Measurements from ENCODE around the gene FA2H. TPM values are rescaled to one million over a fixed set of nuclear protein-coding genes. Genes with fewer than 3 reads are reported as not detected.

FA2H gene
- polyA plus RNA-seq, 2 of the 4 experiments (the other 2 are of a cell fraction) = 5.6 to 7.1 TPM

DNA sequence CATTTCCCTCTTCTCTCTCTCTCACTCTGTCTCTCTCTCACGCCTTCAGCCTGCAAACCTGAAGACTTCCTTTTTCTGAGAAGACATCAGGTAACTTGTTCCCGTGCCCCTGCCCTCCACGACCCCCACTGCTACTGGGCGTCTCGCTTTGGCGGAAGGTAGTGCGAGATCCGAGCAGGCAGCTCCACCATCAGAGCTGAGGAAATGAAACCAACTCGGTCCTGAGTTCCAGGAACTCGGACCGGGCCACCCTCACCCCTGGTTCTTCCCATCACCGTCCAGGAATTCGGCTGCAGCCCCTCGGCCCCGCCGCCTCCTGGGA, 74.5 kb downstream of the FA2H start:
- peak overlapping the region; percentile 78 for H3K4me2 ChIP-seq
- ATAC-seq = peak; percentile 52 to 58
- H3K9me3 ChIP-seq = no peaks in the 10 kb centered on the region
- H3K27ac ChIP-seq = peak overlapping the region; percentile 92 to 93
- 2% methylated on average over 16 of the region's 16 CpGs for WGBS (ENCODE audit: missing lambda C conversion rate)
- peaks cover 28% of the 10 kb centered on the region for H3K4me1 ChIP-seq
- TF ChIP-seq, protein P1, sequence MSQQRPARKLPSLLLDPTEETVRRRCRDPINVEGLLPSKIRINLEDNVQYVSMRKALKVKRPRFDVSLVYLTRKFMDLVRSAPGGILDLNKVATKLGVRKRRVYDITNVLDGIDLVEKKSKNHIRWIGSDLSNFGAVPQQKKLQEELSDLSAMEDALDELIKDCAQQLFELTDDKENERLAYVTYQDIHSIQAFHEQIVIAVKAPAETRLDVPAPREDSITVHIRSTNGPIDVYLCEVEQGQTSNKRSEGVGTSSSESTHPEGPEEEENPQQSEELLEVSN (IDR thresholded peaks at IDR 0.05; ENCODE audit: borderline replicate concordance, low read depth) = no peak
- TF ChIP-seq RNF2 (IDR thresholded peaks at IDR 0.05; ENCODE audit: borderline replicate concordance, low read depth) (no peak), EHMT2 (IDR thresholded peaks at IDR 0.05; ENCODE audit: low read depth) (no peak), PHF8 (IDR thresholded peaks at IDR 0.05; ENCODE audit: borderline replicate concordance, low read depth) (no peak), NR3C1 (IDR thresholded peaks at IDR 0.05) (no peak), MAZ (IDR thresholded peaks at IDR 0.05; ENCODE audit: borderline replicate concordance, low read depth, low read length) (no peak), JUNB (IDR thresholded peaks at IDR 0.05) (no peak), HEYL (CRISPR knock-in tag; IDR thresholded peaks at IDR 0.05) (no peak), RCOR1 (IDR thresholded peaks at IDR 0.05; ENCODE audit: low read depth, low read length) (no peak), GATA3 (IDR thresholded peaks at IDR 0.05; ENCODE audit: borderline replicate concordance) (no peak)
- peak overlapping the region; percentile 77 for H3K4me3 ChIP-seq
- POLR2A ChIA-PET = interaction anchor here (1.1 to 1.6 kb wide), 4 partner anchors 13 to 93 kb away, joined by 3 read pairs; partner anchors contain the start of gene GLG1
- CTCF ChIA-PET = interaction anchor here (1.4 to 8.6 kb wide), 5 partner anchors 13 to 163 kb away, joined by 3 to 70 read pairs (median 9); no protein-coding TSS in a partner anchor
- peak; percentile 21 to 71 for DNase-seq (ENCODE audit: low read depth in 1 of 2, low spot score in 1 of 2)
- FAIRE-seq = no peak

DNA sequence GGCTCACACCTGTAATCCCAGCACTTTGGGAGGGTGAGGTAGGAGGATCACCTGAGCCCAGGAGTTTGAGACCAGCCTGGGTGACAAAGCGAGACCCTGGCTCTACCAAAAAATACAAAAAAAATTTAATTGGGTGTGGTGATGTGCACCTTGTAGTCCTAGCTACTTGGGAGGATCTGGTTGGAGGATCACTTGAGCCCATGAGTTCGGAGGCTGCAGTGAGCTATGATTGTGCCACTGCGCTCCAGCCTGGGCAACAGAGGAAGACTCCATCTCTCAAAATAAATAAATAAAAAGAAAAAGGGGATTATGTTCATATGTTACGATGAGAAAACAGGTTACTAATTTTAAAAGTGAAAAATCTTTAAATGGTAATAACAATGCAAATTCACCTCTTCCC, 75.0 kb downstream of the FA2H start:
- Histone ChIP-seq H3K4me3 (peak overlapping the region; percentile 77), H3K27ac (peak overlapping the region; percentile 92 to 93), H3K4me2 (peak overlapping the region; percentile 78), H3K4me1 (peaks cover 28% of the 10 kb centered on the region), H3K9me3 (no peaks in the 10 kb centered on the region)
- WGBS (ENCODE audit: missing lambda C conversion rate) = 49% methylated on average over 4 of the region's 4 CpGs
- TF ChIP-seq ZC3H11A (IDR thresholded peaks at IDR 0.05) = no peak
- TF ChIP-seq EP300 (IDR thresholded peaks at IDR 0.05) = no peak
- TF ChIP-seq RNF2 (IDR thresholded peaks at IDR 0.05; ENCODE audit: borderline replicate concordance, low read depth) = no peak
- TF ChIP-seq, protein P2, sequence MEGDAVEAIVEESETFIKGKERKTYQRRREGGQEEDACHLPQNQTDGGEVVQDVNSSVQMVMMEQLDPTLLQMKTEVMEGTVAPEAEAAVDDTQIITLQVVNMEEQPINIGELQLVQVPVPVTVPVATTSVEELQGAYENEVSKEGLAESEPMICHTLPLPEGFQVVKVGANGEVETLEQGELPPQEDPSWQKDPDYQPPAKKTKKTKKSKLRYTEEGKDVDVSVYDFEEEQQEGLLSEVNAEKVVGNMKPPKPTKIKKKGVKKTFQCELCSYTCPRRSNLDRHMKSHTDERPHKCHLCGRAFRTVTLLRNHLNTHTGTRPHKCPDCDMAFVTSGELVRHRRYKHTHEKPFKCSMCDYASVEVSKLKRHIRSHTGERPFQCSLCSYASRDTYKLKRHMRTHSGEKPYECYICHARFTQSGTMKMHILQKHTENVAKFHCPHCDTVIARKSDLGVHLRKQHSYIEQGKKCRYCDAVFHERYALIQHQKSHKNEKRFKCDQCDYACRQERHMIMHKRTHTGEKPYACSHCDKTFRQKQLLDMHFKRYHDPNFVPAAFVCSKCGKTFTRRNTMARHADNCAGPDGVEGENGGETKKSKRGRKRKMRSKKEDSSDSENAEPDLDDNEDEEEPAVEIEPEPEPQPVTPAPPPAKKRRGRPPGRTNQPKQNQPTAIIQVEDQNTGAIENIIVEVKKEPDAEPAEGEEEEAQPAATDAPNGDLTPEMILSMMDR (IDR thresholded peaks at IDR 0.05) = no peak
- TF ChIP-seq FOSB (CRISPR knock-in tag; IDR thresholded peaks at IDR 0.05) = no peak
- TF ChIP-seq HDAC2 (IDR thresholded peaks at IDR 0.05) = no peak
- TF ChIP-seq NR3C1 (IDR thresholded peaks at IDR 0.05) = no peak
- TF ChIP-seq, protein P3, sequence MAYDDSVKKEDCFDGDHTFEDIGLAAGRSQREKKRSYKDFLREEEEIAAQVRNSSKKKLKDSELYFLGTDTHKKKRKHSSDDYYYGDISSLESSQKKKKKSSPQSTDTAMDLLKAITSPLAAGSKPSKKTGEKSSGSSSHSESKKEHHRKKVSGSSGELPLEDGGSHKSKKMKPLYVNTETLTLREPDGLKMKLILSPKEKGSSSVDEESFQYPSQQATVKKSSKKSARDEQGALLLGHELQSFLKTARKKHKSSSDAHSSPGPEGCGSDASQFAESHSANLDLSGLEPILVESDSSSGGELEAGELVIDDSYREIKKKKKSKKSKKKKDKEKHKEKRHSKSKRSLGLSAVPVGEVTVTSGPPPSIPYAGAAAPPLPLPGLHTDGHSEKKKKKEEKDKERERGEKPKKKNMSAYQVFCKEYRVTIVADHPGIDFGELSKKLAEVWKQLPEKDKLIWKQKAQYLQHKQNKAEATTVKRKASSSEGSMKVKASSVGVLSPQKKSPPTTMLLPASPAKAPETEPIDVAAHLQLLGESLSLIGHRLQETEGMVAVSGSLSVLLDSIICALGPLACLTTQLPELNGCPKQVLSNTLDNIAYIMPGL (CRISPR knock-in tag; IDR thresholded peaks at IDR 0.05; ENCODE audit: borderline replicate concordance) = no peak
- no peak for TF ChIP-seq HOXB5 (CRISPR knock-in tag; IDR thresholded peaks at IDR 0.05)
- TF ChIP-seq, protein P4, sequence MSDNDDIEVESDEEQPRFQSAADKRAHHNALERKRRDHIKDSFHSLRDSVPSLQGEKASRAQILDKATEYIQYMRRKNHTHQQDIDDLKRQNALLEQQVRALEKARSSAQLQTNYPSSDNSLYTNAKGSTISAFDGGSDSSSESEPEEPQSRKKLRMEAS (IDR thresholded peaks at IDR 0.05) = no peak
- ChIA-PET POLR2A (interaction anchor here (1.1 to 1.3 kb wide), 3 partner anchors 13 to 93 kb away, joined by 3 read pairs; partner anchors contain the start of gene GLG1), CTCF (interaction anchor here (0.6 to 8.6 kb wide), 5 partner anchors 10 to 164 kb away, joined by 3 to 70 read pairs (median 9); partner anchors contain the start of gene FA2H)
- no peak for FAIRE-seq
- DNase-seq (ENCODE audit: low read depth in 1 of 2, low spot score in 1 of 2) = peak in 1 of 2 experiments; percentile 18
- ATAC-seq = no peak

DNA sequence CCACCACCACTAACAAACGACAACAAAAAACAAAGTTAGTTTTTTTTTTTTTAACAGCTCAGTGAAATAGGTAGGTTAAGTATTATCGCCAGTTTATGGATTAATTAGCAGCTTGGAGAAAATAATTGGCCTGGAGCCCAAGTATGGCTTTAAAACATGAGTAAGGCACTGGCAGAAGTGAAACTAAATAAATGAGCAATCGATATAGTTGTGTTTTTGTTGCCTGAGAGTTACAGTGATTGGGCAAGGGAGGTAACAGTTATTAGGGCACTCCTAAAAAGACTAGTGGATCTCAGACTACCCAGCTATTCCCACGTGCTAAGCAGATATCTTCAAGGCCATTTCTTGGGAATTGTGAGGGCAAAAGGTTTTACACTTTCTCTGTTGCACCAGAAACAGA, 76.4 kb downstream of the FA2H start:
- 38% methylated on average over 4 of the region's 4 CpGs for WGBS (ENCODE audit: missing lambda C conversion rate)
- no peaks in the 10 kb centered on the region for H3K9me3 ChIP-seq
- 0 out of 3 replicates have a peak overlapping the region, but pooled peaks have one; percentile 2 for H3K4me3 ChIP-seq
- FAIRE-seq (no peak), ATAC-seq (no peak), DNase-seq (ENCODE audit: low read depth in 1 of 2, low spot score in 1 of 2) (no peak)
- peaks cover 28% of the 10 kb centered on the region for H3K4me1 ChIP-seq
- ChIA-PET CTCF (interaction anchor here (1.9 to 8.6 kb wide), 2 partner anchors 12 to 165 kb away, joined by 9 to 70 read pairs; no protein-coding TSS in a partner anchor), POLR2A (no interaction called here)
- peak overlapping the region; percentile 78 for H3K4me2 ChIP-seq
- H3K27ac ChIP-seq = peak overlapping the region; percentile 6 to 68; a peak in 3 of 6 replicates
- TF ChIP-seq RAD21 (conservative IDR thresholded peaks at IDR 0.05 in 1 of 2, IDR thresholded peaks at IDR 0.05 in 1 of 2) (no peak), MAFK (IDR thresholded peaks at IDR 0.05; ENCODE audit: partially characterized antibody) (no peak), HEYL (CRISPR knock-in tag; IDR thresholded peaks at IDR 0.05) (no peak), CBX2 (IDR thresholded peaks at IDR 0.05; ENCODE audit: borderline replicate concordance, low read depth) (no peak), ZNF302 (CRISPR knock-in tag; IDR thresholded peaks at IDR 0.05) (no peak), HOXA7 (CRISPR knock-in tag; IDR thresholded peaks at IDR 0.05) (no peak), CHD2 (IDR thresholded peaks at IDR 0.05; ENCODE audit: low read length, partially characterized antibody) (no peak)
- TF ChIP-seq, protein P1 (IDR thresholded peaks at IDR 0.05; ENCODE audit: borderline replicate concordance, low read depth) = no peak
- TF ChIP-seq, protein P5, sequence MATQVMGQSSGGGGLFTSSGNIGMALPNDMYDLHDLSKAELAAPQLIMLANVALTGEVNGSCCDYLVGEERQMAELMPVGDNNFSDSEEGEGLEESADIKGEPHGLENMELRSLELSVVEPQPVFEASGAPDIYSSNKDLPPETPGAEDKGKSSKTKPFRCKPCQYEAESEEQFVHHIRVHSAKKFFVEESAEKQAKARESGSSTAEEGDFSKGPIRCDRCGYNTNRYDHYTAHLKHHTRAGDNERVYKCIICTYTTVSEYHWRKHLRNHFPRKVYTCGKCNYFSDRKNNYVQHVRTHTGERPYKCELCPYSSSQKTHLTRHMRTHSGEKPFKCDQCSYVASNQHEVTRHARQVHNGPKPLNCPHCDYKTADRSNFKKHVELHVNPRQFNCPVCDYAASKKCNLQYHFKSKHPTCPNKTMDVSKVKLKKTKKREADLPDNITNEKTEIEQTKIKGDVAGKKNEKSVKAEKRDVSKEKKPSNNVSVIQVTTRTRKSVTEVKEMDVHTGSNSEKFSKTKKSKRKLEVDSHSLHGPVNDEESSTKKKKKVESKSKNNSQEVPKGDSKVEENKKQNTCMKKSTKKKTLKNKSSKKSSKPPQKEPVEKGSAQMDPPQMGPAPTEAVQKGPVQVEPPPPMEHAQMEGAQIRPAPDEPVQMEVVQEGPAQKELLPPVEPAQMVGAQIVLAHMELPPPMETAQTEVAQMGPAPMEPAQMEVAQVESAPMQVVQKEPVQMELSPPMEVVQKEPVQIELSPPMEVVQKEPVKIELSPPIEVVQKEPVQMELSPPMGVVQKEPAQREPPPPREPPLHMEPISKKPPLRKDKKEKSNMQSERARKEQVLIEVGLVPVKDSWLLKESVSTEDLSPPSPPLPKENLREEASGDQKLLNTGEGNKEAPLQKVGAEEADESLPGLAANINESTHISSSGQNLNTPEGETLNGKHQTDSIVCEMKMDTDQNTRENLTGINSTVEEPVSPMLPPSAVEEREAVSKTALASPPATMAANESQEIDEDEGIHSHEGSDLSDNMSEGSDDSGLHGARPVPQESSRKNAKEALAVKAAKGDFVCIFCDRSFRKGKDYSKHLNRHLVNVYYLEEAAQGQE (IDR thresholded peaks at IDR 0.05) = no peak
